Peyer's patch (tissue), 4 donors: ENCODE measurements around the gene RRBP1.

Experiments
- CTCF ChIP-seq, 6 experiments: fragments of 450-650 bp in 4 of 6; fragments of 200-600 bp in 2 of 6; sonication (generic) in 1 of 6; IDR thresholded peaks; one replicate each; pipeline ENCODE4 v1.5.1; 2017 to 2019; ENCODE audit warnings: antibody characterized with exemption in 6 of 6, mild to moderate bottlenecking in 3 of 6, moderate library complexity in 1 of 6
- POLR2A ChIP-seq, 2 donors: fragments of 450-650 bp; IDR thresholded peaks; one replicate each; pipeline ENCODE4 v1.5.1; 2017; ENCODE audit warnings: antibody characterized with exemption in 2 of 2, mild to moderate bottlenecking in 2 of 2, moderate library complexity in 2 of 2

DNA sequence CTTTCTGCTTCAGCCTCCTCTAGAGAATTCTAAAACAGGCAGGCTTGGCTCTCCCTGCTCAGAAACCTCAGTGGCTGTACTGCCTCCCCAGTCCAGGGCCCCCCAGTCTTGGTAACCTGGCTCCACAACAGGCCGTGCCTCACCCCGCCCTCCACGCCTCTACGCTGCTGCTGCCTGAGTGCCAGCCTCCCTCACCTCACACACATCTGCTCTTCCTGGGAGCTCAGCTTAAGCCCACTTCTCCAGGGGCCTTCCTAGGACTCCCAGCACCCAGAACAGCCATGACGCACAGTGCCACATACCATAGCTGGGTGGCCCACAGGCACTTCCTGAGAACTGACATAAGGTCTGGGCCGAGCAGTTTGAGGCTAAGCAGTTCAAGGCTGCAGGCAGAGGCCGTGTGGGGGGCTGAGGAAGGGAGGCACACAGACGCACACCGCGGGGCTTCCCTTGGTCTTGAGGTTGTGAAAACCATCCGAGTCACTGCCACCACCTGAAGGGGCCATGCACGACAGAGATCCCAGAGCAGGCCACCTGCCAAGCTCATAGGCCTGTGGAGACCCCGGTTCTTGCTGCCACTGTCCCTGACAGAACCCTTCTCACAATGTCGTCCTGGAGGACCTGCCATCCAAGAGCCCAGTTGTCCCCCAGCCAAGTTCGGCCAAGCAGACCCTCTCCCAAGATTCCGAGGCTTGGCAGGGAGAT is 69.6 kb downstream of the RRBP1 start:
- TF ChIP-seq POLR2A (IDR thresholded peaks at IDR 0.05) = no peak
- no peak for TF ChIP-seq CTCF (IDR thresholded peaks at IDR 0.05)
